Liver (tissue), 9 donors: ENCODE results near the gene DOCK1. TPM values are rescaled to one million over a fixed set of nuclear protein-coding genes. Genes with fewer than 3 reads are reported as not detected.

Experiments used
- DNase-seq: peaks from one replicate; pipeline ENCODE4 v3.0.0-alpha.2; 2017; ENCODE audit warnings: low spot score
- H3K27ac ChIP-seq, 2 donors: one replicate each; pipeline ENCODE4 v1.7.0; 2013; ENCODE audit warnings: inconsistent platforms in 2 of 2, low read length in 2 of 2, control low read depth in 1 of 2, low read depth in 1 of 2, mild to moderate bottlenecking in 1 of 2
- H3K27me3 ChIP-seq, 4 donors: one replicate each; pipeline versions ENCODE4 v1.6.1 to v1.7.0; 2013; ENCODE audit warnings: low read length in 3 of 4, inconsistent platforms in 1 of 4, mild to moderate bottlenecking in 1 of 4, moderate library complexity in 1 of 4; ENCODE audit not compliant: control insufficient read depth in 4 of 4, insufficient read depth in 4 of 4
- H3K36me3 ChIP-seq, 4 donors: one replicate each; pipeline versions ENCODE4 v1.6.1 to v1.7.0; 2013; ENCODE audit warnings: low read length in 3 of 4, mild to moderate bottlenecking in 3 of 4, low read depth in 1 of 4, moderate library complexity in 1 of 4; ENCODE audit not compliant: control insufficient read depth in 4 of 4, insufficient read depth in 3 of 4
- H3K4me1 ChIP-seq, 4 donors: one replicate each; pipeline versions ENCODE4 v1.6.1 to v1.7.0; 2013; ENCODE audit warnings: low read length in 3 of 4, mild to moderate bottlenecking in 3 of 4, moderate library complexity in 1 of 4; ENCODE audit not compliant: control insufficient read depth in 4 of 4, insufficient read depth in 4 of 4
- H3K4me3 ChIP-seq, 3 donors: one replicate each; pipeline versions ENCODE4 v1.6.1 to v1.7.0; 2013; ENCODE audit warnings: low read length in 3 of 3, control low read depth in 1 of 3, low read depth in 1 of 3, mild to moderate bottlenecking in 1 of 3
- H3K9ac ChIP-seq, 2 donors: one replicate each; pipeline ENCODE4 v1.7.0; 2013; ENCODE audit warnings: low read length in 2 of 2, mild to moderate bottlenecking in 2 of 2, moderate library complexity in 2 of 2, control low read depth in 1 of 2, low read depth in 1 of 2
- H3K9me3 ChIP-seq, 4 donors: one replicate each; pipeline versions ENCODE4 v1.6.1 to v1.7.0; 2013; ENCODE audit warnings: low read length in 3 of 4; ENCODE audit not compliant: control insufficient read depth in 4 of 4
- EGR1 ChIP-seq, 2 donors: IDR thresholded peaks; 2 replicates each; pipeline ENCODE4 v1.6.1; 2016 to 2018; ENCODE audit warnings: antibody characterized with exemption in 2 of 2, low read depth in 2 of 2
- FOXA1 ChIP-seq: IDR thresholded peaks from 2 replicates; pipeline ENCODE4 v1.6.1; 2016; ENCODE audit warnings: antibody characterized with exemption
- FOXA2 ChIP-seq: IDR thresholded peaks from 2 replicates; pipeline ENCODE4 v1.6.1; 2016; ENCODE audit warnings: antibody characterized with exemption
- GABPA ChIP-seq, 2 donors: IDR thresholded peaks in 1 of 2; conservative IDR thresholded peaks in 1 of 2; 2 replicates each; pipeline ENCODE4 v1.6.1; 2016; ENCODE audit warnings: antibody characterized with exemption in 2 of 2, mild to moderate bottlenecking in 1 of 2, moderate library complexity in 1 of 2
- HNF4A ChIP-seq, 2 donors: conservative IDR thresholded peaks; 2 replicates each; pipeline ENCODE4 v1.6.1; 2016; ENCODE audit warnings: antibody characterized with exemption in 2 of 2, mild to moderate bottlenecking in 2 of 2
- HNF4G ChIP-seq: IDR thresholded peaks from 2 replicates; pipeline ENCODE4 v1.6.1; 2016; ENCODE audit warnings: antibody characterized with exemption
- JUND ChIP-seq, 2 donors: IDR thresholded peaks; 2 replicates each; pipeline ENCODE4 v1.6.1; 2016; ENCODE audit warnings: antibody characterized with exemption in 2 of 2
- NR2F2 ChIP-seq: IDR thresholded peaks from 2 replicates; pipeline ENCODE4 v1.6.1; 2016; ENCODE audit warnings: antibody characterized with exemption
- RAD21 ChIP-seq, 2 donors: IDR thresholded peaks; 2 replicates each; pipeline ENCODE4 v1.6.1; 2016; ENCODE audit warnings: antibody characterized with exemption in 2 of 2, mild to moderate bottlenecking in 2 of 2
- RXRA ChIP-seq, 2 donors: IDR thresholded peaks; 2 replicates each; pipeline ENCODE4 v1.6.1; 2017 to 2018; ENCODE audit warnings: antibody characterized with exemption in 2 of 2, mild to moderate bottlenecking in 1 of 2
- SP1 ChIP-seq: IDR thresholded peaks from 2 replicates; pipeline ENCODE4 v1.6.1; 2018; ENCODE audit warnings: antibody characterized with exemption, mild to moderate bottlenecking
- TAF1 ChIP-seq: conservative IDR thresholded peaks from 2 replicates; pipeline ENCODE4 v1.6.1; 2016; ENCODE audit warnings: antibody characterized with exemption, mild to moderate bottlenecking
- YY1 ChIP-seq: IDR thresholded peaks from 2 replicates; pipeline ENCODE4 v1.6.1; 2016; ENCODE audit warnings: antibody characterized with exemption, mild to moderate bottlenecking
- WGBS: extraction: QIAGEN DNeasy Blood & Tissue Kit; methylation state at CpG from one replicate; pipeline ENCODE4 v1.1.7; 2013; 5-methylcytosine and 5-hydroxymethylcytosine counted together
- polyA plus RNA-seq, 2 donors: library from polyadenylated mRNA; stranded (reverse) in 1 of 2; unstranded in 1 of 2; fragments of 200-250 nt in 1 of 2; fragments of >200 nt in 1 of 2; fragmentation: Nextera tagmentation in 1 of 2; extraction: Ambion mirVana in 1 of 2; gene quantifications; one replicate each; pipeline versions ENCODE4 v1.2.1 to v1.2.3, GENCODE V29; 2013 to 2015
- total RNA-seq, 2 donors: library from RNA; depleted of rRNA; stranded (reverse); fragments of >200 nt; gene quantifications; one replicate each; pipeline ENCODE4 v1.2.3, GENCODE V29; 2014
- TF ChIP-seq, protein P1 (sequence below): fragments of 150-350 bp; IDR thresholded peaks from 2 replicates; pipeline ENCODE4 v1.5.1; 2017; ENCODE audit warnings: improper control_type of control experiment, low read depth, low read length; ENCODE audit not compliant: missing input control
- TF ChIP-seq, protein P2 (sequence below): IDR thresholded peaks from 2 replicates; pipeline ENCODE4 v1.6.1; 2016; ENCODE audit warnings: antibody characterized with exemption
- TF ChIP-seq, protein P3 (sequence below): IDR thresholded peaks from 2 replicates; pipeline ENCODE4 v1.6.1; 2016; ENCODE audit warnings: antibody characterized with exemption, mild to moderate bottlenecking
- TF ChIP-seq, protein P4 (sequence below): IDR thresholded peaks from 2 replicates; pipeline ENCODE4 v1.6.1; 2016; ENCODE audit warnings: antibody characterized with exemption
- TF ChIP-seq, protein P5 (sequence below): IDR thresholded peaks from 2 replicates; pipeline ENCODE4 v1.6.1; 2016; ENCODE audit warnings: antibody characterized with exemption
- donor health status: healthy.
- donor health status: healthy.
- donor health status: healthy.
- donor health status: healthy.
- donor health status: healthy.

DOCK1 gene
- total and polyA plus RNA-seq, 4 donors = 3.8 to 28.8 (median 9.1) TPM

DNA sequence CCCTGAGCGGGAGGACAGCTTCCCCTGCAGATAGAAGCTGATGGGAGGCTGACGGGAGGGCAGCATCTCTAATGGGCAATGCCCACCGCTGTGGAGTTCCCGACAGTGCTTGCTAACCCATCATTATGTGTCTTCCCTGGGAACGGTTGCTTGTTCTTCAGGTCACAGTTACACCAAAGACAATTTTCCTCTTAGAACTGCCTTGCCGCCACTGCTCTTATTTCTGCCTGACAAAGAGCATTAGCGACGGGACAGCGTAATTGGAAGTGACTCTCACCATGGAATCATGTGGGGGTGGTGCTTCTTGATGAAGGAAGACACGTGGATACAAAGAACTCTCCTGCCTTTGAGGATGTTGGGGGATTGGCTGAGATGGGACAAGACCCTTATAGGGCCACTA, 562.6 kb downstream of the DOCK1 start (continued):
- TF ChIP-seq, protein P1, sequence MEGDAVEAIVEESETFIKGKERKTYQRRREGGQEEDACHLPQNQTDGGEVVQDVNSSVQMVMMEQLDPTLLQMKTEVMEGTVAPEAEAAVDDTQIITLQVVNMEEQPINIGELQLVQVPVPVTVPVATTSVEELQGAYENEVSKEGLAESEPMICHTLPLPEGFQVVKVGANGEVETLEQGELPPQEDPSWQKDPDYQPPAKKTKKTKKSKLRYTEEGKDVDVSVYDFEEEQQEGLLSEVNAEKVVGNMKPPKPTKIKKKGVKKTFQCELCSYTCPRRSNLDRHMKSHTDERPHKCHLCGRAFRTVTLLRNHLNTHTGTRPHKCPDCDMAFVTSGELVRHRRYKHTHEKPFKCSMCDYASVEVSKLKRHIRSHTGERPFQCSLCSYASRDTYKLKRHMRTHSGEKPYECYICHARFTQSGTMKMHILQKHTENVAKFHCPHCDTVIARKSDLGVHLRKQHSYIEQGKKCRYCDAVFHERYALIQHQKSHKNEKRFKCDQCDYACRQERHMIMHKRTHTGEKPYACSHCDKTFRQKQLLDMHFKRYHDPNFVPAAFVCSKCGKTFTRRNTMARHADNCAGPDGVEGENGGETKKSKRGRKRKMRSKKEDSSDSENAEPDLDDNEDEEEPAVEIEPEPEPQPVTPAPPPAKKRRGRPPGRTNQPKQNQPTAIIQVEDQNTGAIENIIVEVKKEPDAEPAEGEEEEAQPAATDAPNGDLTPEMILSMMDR = no peak
- TF ChIP-seq JUND (IDR thresholded peaks at IDR 0.05) = no peak
- no peak for TF ChIP-seq RXRA (IDR thresholded peaks at IDR 0.05)
- TF ChIP-seq HNF4G = no peak

DNA sequence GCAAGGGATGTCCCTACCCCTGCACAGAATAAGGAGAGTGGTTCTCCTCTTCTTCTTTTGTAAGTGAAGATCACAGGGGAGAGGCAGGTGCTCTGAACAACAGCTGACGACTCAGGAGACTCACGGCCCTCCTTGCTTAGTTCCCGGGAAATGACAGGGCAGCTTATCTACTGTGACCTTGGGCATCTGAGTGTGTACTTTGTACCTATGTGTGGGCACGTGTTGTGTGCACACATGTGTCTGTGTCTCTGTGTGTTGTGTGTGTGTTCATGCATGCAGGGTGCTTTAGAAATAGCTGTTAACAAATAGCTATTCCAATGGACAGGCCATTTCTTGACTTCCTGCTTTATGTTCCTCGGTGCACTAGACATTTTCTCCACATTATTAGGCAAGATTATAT, 563.4 kb downstream of the DOCK1 start:
- Histone ChIP-seq H3K4me3 (no peak overlapping the region), H3K36me3 (no peaks in the 10 kb centered on the region), H3K9ac (no peak overlapping the region), H3K27ac (no peak overlapping the region), H3K27me3 (no peaks in the 10 kb centered on the region), H3K9me3 (no peaks in the 10 kb centered on the region), H3K4me1 (no peaks in the 10 kb centered on the region)
- DNase-seq = no peak
- 42% methylated on average over 5 of the region's 5 CpGs for WGBS
- TF ChIP-seq, protein P2, sequence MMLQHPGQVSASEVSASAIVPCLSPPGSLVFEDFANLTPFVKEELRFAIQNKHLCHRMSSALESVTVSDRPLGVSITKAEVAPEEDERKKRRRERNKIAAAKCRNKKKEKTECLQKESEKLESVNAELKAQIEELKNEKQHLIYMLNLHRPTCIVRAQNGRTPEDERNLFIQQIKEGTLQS = no peak
- TF ChIP-seq FOXA1 (no peak), HNF4G (no peak), RXRA (IDR thresholded peaks at IDR 0.05) (no peak), HNF4A (conservative IDR thresholded peaks at IDR 0.05) (no peak), NR2F2 (no peak), FOXA2 (no peak), JUND (IDR thresholded peaks at IDR 0.05) (no peak), RAD21 (IDR thresholded peaks at IDR 0.05) (no peak), EGR1 (IDR thresholded peaks at IDR 0.05; ENCODE audit: low read depth in 2 of 2) (no peak), TAF1 (no peak), SP1 (no peak), GABPA (IDR thresholded peaks at IDR 0.05 in 1 of 2, conservative IDR thresholded peaks at IDR 0.05 in 1 of 2) (no peak), YY1 (no peak)
- TF ChIP-seq, protein P3, sequence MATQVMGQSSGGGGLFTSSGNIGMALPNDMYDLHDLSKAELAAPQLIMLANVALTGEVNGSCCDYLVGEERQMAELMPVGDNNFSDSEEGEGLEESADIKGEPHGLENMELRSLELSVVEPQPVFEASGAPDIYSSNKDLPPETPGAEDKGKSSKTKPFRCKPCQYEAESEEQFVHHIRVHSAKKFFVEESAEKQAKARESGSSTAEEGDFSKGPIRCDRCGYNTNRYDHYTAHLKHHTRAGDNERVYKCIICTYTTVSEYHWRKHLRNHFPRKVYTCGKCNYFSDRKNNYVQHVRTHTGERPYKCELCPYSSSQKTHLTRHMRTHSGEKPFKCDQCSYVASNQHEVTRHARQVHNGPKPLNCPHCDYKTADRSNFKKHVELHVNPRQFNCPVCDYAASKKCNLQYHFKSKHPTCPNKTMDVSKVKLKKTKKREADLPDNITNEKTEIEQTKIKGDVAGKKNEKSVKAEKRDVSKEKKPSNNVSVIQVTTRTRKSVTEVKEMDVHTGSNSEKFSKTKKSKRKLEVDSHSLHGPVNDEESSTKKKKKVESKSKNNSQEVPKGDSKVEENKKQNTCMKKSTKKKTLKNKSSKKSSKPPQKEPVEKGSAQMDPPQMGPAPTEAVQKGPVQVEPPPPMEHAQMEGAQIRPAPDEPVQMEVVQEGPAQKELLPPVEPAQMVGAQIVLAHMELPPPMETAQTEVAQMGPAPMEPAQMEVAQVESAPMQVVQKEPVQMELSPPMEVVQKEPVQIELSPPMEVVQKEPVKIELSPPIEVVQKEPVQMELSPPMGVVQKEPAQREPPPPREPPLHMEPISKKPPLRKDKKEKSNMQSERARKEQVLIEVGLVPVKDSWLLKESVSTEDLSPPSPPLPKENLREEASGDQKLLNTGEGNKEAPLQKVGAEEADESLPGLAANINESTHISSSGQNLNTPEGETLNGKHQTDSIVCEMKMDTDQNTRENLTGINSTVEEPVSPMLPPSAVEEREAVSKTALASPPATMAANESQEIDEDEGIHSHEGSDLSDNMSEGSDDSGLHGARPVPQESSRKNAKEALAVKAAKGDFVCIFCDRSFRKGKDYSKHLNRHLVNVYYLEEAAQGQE = no peak
- TF ChIP-seq, protein P1 = no peak
- TF ChIP-seq, protein P4, sequence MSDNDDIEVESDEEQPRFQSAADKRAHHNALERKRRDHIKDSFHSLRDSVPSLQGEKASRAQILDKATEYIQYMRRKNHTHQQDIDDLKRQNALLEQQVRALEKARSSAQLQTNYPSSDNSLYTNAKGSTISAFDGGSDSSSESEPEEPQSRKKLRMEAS = no peak
- TF ChIP-seq, protein P5, sequence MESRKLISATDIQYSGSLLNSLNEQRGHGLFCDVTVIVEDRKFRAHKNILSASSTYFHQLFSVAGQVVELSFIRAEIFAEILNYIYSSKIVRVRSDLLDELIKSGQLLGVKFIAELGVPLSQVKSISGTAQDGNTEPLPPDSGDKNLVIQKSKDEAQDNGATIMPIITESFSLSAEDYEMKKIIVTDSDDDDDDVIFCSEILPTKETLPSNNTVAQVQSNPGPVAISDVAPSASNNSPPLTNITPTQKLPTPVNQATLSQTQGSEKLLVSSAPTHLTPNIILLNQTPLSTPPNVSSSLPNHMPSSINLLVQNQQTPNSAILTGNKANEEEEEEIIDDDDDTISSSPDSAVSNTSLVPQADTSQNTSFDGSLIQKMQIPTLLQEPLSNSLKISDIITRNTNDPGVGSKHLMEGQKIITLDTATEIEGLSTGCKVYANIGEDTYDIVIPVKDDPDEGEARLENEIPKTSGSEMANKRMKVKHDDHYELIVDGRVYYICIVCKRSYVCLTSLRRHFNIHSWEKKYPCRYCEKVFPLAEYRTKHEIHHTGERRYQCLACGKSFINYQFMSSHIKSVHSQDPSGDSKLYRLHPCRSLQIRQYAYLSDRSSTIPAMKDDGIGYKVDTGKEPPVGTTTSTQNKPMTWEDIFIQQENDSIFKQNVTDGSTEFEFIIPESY = no peak
